Thyroid gland (tissue), 4 donors: Measurements from ENCODE around the gene MACF1. TPM values are rescaled to one million over a fixed set of nuclear protein-coding genes. Genes with fewer than 3 reads are reported as not detected.

ENCODE experiments used
- DNase-seq, 2 donors: peaks; one replicate each; pipeline ENCODE4 v3.0.0-alpha.2; 2019
- H3K27ac ChIP-seq, 3 donors: fragments of 200-600 bp; sonication (generic); 1 replicate in 2 of 3; 2 replicates in 1 of 3; pipeline ENCODE4 v1.5.1; 2016 to 2019; ENCODE audit warnings: mild to moderate bottlenecking in 1 of 3, moderate library complexity in 1 of 3
- H3K27me3 ChIP-seq: fragments of 200-600 bp; sonication (generic); one replicate; pipeline ENCODE4 v1.5.1; 2019
- H3K36me3 ChIP-seq, 2 donors: fragments of 200-600 bp; sonication (generic); one replicate each; pipeline ENCODE4 v1.5.1; 2016 to 2019
- H3K4me1 ChIP-seq, 2 donors: fragments of 200-600 bp; sonication (generic); one replicate each; pipeline ENCODE4 v1.5.1; 2017 to 2019
- H3K4me3 ChIP-seq, 3 donors: fragments of 200-600 bp; sonication (generic); replicated peaks in 1 of 3; 1 replicate in 2 of 3; 2 replicates in 1 of 3; pipeline ENCODE4 v1.5.1; 2016; ENCODE audit warnings: mild to moderate bottlenecking in 1 of 3
- H3K9me3 ChIP-seq: fragments of 200-600 bp; sonication (generic); one replicate; pipeline ENCODE4 v1.5.1; 2017
- POLR2A ChIP-seq, 2 donors: fragments of 450-650 bp; IDR thresholded peaks; one replicate each; pipeline ENCODE4 v1.6.1; 2017; ENCODE audit warnings: antibody characterized with exemption in 2 of 2, mild to moderate bottlenecking in 2 of 2, moderate library complexity in 1 of 2
- WGBS, 2 donors: methylation state at CpG; one replicate each; pipeline ENCODE4 v1.1.5; 2017; 5-methylcytosine and 5-hydroxymethylcytosine counted together
- intact Hi-C: fragments of 100-400 bp; cut with DNase I; formaldehyde crosslinking; loops from one replicate; pipeline ENCODE4 v1.15.1; 2023
- total RNA-seq, 4 donors: library from RNA; depleted of rRNA; stranded (reverse); fragments of >200 nt; gene quantifications; one replicate each; pipeline ENCODE4 v1.2.3, GENCODE V29; 2016
- TF ChIP-seq, protein P1 (sequence below), 6 experiments: fragments of 200-600 bp in 3 of 6; fragments of 450-650 bp in 3 of 6; sonication (generic) in 3 of 6; IDR thresholded peaks; one replicate each; pipeline ENCODE4 v1.5.1; 2016 to 2019; ENCODE audit warnings: antibody characterized with exemption in 6 of 6, mild to moderate bottlenecking in 2 of 6, inconsistent platforms in 1 of 6, moderate library complexity in 1 of 6

MACF1 gene
- total RNA-seq, 4 donors from 2014 or later = 308 to 834 (median 427) TPM

DNA sequence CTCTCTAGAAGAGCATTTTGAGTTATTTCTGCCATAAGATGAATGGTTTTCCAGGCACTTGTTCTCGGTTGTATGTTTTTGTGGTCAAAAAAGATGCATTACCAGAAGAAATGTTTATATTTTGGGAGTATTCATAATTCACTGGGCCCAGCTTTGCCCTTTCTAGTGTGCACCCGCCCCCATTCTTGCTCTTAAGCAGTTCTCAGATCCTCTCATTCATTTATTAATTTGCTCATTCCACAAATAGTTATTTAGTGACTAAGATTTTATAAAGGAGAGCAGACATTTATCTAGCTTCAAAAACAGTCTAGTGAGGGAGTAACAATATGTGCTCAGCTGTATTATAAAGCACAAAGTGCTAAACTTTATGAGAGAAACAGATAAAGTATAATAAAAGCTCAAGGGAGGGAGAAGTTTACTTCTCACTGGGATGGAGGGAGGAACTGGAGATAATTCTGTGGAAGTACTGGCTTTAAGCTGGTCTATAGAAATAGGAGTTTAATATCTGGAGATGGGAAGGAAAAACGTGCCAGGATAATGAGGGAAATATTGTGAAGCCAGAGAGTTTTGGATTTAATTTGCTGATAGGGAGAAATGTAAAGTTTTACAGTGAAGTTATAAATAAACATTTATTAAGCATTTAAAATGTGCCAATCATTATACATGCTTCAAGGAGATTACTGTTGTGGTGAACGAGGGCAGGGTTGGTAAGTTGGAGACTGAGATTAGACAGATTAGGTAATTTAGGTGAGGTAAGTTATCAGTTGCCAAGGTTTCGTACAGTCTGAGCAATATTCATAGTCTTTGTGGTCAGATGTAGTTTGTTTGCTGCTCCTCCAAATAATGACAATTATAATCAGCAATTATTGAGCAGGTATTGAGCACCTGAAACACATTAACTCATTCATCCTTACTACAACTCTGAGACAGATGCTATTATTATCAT, 9.1 kb upstream of the MACF1 start:
- Histone ChIP-seq H3K4me3 (no peak overlapping the region), H3K27me3 (no peaks in the 10 kb centered on the region), H3K36me3 (no peaks in the 10 kb centered on the region), H3K27ac (peak overlapping the region; percentile 12 to 67 (median 62)), H3K9me3 (no peaks in the 10 kb centered on the region), H3K4me1 (peaks cover 15 to 65% of the 10 kb centered on the region in 2 donors)
- WGBS, 2 donors = 63 to 71% methylated on average over 5 of the region's 5 CpGs
- TF ChIP-seq POLR2A (IDR thresholded peaks at IDR 0.05) = no peak
- TF ChIP-seq, protein P1, sequence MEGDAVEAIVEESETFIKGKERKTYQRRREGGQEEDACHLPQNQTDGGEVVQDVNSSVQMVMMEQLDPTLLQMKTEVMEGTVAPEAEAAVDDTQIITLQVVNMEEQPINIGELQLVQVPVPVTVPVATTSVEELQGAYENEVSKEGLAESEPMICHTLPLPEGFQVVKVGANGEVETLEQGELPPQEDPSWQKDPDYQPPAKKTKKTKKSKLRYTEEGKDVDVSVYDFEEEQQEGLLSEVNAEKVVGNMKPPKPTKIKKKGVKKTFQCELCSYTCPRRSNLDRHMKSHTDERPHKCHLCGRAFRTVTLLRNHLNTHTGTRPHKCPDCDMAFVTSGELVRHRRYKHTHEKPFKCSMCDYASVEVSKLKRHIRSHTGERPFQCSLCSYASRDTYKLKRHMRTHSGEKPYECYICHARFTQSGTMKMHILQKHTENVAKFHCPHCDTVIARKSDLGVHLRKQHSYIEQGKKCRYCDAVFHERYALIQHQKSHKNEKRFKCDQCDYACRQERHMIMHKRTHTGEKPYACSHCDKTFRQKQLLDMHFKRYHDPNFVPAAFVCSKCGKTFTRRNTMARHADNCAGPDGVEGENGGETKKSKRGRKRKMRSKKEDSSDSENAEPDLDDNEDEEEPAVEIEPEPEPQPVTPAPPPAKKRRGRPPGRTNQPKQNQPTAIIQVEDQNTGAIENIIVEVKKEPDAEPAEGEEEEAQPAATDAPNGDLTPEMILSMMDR (IDR thresholded peaks at IDR 0.05) = no peak
- no peak for DNase-seq
- intact Hi-C loops = loop anchor here (5.0 kb wide), 2 partner anchors 62 to 93 kb away; no protein-coding TSS in a partner anchor

DNA sequence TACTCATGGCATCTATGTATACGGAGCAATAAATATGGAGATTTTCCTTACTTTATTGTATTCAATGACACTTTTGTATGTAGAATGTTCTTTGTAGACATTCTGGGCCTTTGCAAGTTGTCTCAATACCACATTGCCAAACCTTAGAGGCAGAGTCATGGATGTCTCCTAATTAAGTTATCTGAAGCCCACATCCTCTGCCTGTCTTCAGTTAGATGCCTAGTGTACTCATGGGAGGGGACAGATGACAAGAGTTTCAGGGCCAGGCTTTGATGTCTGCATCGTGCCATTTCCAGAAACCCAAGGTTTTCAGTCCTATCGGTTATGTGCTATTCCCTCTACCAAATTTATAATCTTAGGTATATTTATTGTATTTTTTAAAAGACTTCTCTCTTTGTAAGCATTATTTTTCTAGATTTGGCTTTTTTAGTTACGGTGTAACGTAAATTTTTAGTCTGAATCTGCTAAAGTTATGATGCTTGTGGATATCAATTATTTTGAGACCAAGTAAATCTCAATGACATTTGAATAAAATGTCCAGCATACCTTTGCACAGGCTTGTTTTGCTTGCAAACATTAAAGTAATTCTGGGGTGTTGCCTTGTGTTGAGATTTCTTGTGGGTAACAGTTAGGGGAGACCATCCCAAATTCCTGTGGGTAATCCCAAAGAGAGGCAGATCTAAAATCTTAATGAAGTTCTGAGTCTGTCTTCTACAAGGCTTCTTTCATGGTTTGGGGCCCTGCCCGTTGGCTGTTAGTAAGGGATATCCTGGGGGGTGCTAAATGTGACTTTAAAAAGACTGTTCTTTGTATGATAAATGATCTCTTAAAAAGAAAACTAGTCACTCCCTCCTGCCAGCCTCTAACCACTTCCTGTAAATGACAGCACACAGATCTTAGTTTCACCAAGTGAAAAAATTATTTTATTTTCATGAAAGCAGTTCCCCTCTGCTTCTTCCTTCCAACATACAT, 8.0 kb upstream of the MACF1 start:
- Histone ChIP-seq H3K27ac (peak overlapping the region in 1 of 3 donors; percentile 34), H3K9me3 (no peaks in the 10 kb centered on the region), H3K27me3 (no peaks in the 10 kb centered on the region), H3K4me3 (no peak overlapping the region), H3K4me1 (peaks cover 10 to 62% of the 10 kb centered on the region in 2 donors), H3K36me3 (no peaks in the 10 kb centered on the region)
- DNase-seq = no peak
- TF ChIP-seq, protein P1 (IDR thresholded peaks at IDR 0.05) = no peak
- TF ChIP-seq POLR2A (IDR thresholded peaks at IDR 0.05) = no peak
- 76 to 85% methylated on average over 6 of the region's 6 CpGs for WGBS, 2 donors
- intact Hi-C loops = loop anchor here (5.0 kb wide), 2 partner anchors 61 to 94 kb away; no protein-coding TSS in a partner anchor

DNA sequence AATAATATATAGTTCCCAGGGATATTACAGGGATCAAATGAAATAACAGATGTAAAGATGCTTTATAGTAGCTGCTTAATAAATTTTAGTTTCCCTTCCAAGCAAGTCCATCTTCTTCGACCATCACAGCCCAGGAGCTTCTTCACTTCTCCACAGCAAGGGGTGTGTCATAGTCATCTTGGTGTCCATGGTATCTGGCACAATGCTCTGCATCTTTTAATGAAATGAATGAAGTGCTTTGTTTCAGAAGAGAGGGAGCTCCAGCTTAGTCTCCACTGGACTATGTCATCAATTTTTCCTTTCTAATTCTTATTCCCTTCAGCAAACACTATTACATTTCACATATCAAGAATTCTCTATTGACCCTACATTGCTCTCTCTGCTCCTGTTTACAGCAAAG, 4.9 kb upstream of the MACF1 start:
- Histone ChIP-seq H3K27me3 (no peaks in the 10 kb centered on the region), H3K4me3 (no peak overlapping the region), H3K9me3 (no peaks in the 10 kb centered on the region), H3K27ac (no peak overlapping the region), H3K36me3 (no peaks in the 10 kb centered on the region), H3K4me1 (peaks cover 16 to 42% of the 10 kb centered on the region in 2 donors)
- intact Hi-C loops = loop anchor here (5.0 kb wide), 2 partner anchors 58 to 97 kb away; no protein-coding TSS in a partner anchor
- no peak for TF ChIP-seq POLR2A (IDR thresholded peaks at IDR 0.05)
- TF ChIP-seq, protein P1 (IDR thresholded peaks at IDR 0.05) = no peak
- whole genome bisulfite sequencing, 2 donors = 91 to 92% methylated on average over 1 of the region's 1 CpG
- no peak for DNase-seq

DNA sequence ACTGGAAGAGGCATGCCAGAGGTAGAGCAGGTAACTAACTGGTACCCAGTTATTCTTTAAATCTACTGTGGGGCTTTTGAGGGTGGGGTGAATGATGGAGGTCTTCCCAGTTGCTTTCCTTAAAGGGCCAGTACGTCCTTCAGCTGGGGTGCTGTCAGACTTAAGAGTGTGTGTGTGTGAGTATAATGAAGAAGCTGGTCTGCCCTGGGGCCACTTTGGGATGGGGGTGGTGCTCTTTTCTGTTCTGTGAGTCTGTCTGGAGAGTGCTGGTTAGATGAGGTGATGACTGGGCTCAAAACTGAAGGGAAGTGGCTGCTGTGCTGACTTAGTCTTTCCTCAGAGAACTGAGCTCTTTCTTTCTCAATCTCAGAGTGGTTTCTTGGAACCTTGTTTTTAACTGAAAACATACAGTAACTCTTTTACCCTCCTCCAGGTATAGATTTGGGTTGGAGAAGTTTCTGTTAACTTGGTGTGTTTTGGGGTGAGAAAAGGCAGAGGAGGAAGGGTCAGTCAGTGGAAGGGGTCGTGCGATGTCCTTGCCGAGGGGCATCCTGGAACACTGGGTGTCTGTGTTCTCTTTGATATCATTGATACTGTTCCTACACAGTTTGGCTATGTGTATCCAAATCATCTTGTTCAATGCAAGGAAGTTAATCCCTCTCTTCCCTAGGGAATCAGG, 746 bp downstream of the MACF1 start:
- peak overlapping the region in 1 of 3 donors; percentile 8 for H3K4me3 ChIP-seq
- no peaks in the 10 kb centered on the region for H3K9me3 ChIP-seq
- H3K27ac ChIP-seq = peak overlapping the region; percentile 40 to 75 (median 72)
- no peak for DNase-seq
- H3K4me1 ChIP-seq = peaks cover 19 to 28% of the 10 kb centered on the region in 2 donors
- 44 to 64% methylated on average over 4 of the region's 4 CpGs for WGBS, 2 donors
- H3K27me3 ChIP-seq = no peaks in the 10 kb centered on the region
- intact Hi-C loops = no loop called here
- TF ChIP-seq POLR2A (IDR thresholded peaks at IDR 0.05) = no peak
- TF ChIP-seq, protein P1 (IDR thresholded peaks at IDR 0.05) = no peak
- no peaks in the 10 kb centered on the region for H3K36me3 ChIP-seq
